Measurements from ENCODE around the gene INO80. TPM values are rescaled to one million over a fixed set of nuclear protein-coding genes. Genes with fewer than 3 reads are reported as not detected.

Gene INO80
- total RNA-seq (2022; extraction: Qiagen RNA extraction; ENCODE audit: low read depth) = 12.7 to 14.4 TPM (median 13.7 TPM) in 5 replicates

GRCh38 chr15:41116116-41116961 lies at the start of gene INO80:
Gene INO80 (minus strand): TSS chr15:41116280. CDS start chr15:41096310, 19,970 bp downstream.

GRCh38 chr15:40952901-40953712 lies 163.0 kb downstream of the INO80 start, which contains the start of gene CHAC1:
Gene CHAC1 (plus strand): TSS chr15:40953471. CDS start chr15:40953584, 113 bp downstream.

Other genes with a start within 250 kb of the INO80 start
- gene RHOV, start 242.0 kb downstream of the INO80 start, total RNA-seq (2022; extraction: Qiagen RNA extraction; ENCODE audit: low read depth) = 4.9 to 6.1 TPM (median 5.3 TPM) in 5 replicates
- 21.5 to 25.1 TPM (median 22.6 TPM) in 5 replicates for gene VPS18, start 221.8 kb downstream of the INO80 start, total RNA-seq (2022; extraction: Qiagen RNA extraction; ENCODE audit: low read depth)
- 0.40 to 0.63 TPM (median 0.51 TPM) in 5 replicates for gene DLL4, start 186.9 kb downstream of the INO80 start, total RNA-seq (2022; extraction: Qiagen RNA extraction; ENCODE audit: low read depth)
- gene CHAC1, start 162.8 kb downstream of the INO80 start, total RNA-seq (2022; extraction: Qiagen RNA extraction; ENCODE audit: low read depth) = 3.5 to 6.9 TPM (median 3.9 TPM) in 5 replicates
- 0.07 TPM in 1 of 5 replicates, not detected in the others for gene EXD1, start 114.5 kb upstream of the INO80 start, total RNA-seq (2022; extraction: Qiagen RNA extraction; ENCODE audit: low read depth)
- 52.5 to 66.2 TPM (median 62.7 TPM) in 5 replicates for gene CHP1, start 115.0 kb upstream of the INO80 start, total RNA-seq (2022; extraction: Qiagen RNA extraction; ENCODE audit: low read depth)
- 13.9 to 15.3 TPM (median 14.6 TPM) in 5 replicates for gene OIP5, start 216.3 kb upstream of the INO80 start, total RNA-seq (2022; extraction: Qiagen RNA extraction; ENCODE audit: low read depth)
- gene NUSAP1, start 216.6 kb upstream of the INO80 start, total RNA-seq (2022; extraction: Qiagen RNA extraction; ENCODE audit: low read depth) = 66.7 to 83.9 TPM (median 78.4 TPM) in 5 replicates

Data from A549 treated with DMSO at 1 μM for 4 hours (cell line).